ENCODE results near the gene UBE2D4.
"Not testable (repeated sequence)": the region's sequence is repeated elsewhere in the genome, so short reads cannot be mapped to it uniquely, and the experiment has no call there.

The UBE2D4 gene

DNA sequence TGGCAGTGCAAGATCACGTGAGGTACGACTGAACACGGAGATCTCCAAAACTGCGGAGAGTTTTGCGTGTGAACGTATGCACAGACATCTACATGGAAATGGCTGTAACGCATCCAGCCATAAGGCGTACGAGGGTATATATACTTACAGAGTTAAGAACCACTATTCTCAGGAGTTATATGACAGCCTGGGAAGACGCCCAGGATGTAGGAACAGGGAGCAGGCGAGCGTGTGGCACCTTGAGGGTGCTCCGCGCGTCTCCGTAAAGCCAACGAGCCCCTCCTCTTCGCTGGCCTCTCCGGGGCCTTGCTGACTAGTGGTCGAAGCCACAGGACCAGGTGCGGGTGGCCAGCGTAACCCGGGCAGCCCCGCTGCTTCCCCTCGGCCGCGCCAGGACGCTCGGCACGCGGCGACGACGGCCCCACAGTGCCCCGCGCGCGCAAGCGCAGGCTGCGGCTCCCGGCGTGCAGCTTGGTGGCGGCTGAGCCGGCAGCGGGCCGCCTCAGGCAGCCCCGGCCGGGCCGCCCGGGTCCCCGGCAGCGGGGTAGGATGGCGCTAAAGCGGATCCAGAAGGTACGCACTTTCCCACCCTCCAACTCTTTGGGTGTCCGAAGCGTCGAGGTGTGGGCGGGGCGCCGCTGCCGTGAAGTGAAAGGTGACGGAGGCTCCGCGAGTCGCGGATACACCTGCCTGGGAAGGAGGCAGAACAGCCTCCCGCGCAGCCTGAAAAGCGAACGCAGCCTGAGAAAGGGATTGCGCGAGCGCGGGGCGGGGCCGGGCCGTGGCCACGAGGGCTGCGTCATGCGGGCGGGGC, at the start of gene UBE2D4:
Gene UBE2D4, plus strand, starts transcription at position 453 of the 814 bp plus-strand sequence. Its CDS starts 97 bp downstream, at position 550.
- peak; percentile 83 for DNase-seq (ENCODE audit: low read depth)

DNA sequence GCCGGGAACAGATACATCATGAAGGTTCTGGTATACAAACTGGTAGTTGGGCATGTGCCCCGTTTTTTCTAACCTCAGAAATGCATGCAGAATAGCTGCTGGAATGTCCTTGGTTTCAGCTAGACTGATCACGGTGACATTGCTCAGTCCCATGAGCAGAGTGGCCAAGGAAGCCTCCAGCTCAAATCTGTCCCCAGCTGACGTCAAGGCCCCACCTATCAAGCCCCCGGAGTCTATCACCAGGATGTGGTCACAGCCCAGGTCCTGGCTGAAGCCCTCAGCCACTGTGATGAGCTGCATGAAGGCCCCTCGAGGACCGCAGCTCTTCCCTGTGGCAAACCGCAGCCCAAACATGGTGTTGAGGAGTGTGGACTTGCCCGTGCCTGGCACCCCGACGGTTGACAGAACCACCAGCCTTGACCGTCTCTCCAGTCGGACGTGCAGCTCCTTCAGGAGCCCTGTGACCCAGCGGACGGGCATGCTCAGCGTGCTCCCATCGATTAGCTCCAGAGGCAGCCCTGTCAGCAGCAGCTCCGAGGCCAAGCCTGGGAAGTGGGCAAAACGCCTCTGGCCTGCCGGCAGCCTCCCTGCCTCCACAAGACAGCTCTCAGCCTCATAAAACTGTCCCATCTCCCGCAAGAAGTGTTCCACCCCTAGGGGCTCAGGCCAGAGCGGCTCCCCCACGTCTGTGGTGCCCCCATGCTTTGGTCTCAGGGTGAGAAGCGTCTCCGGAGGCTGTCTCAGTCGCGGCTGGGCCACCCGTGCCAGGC, 49.1 kb upstream of the UBE2D4 start:
- DNase-seq (ENCODE audit: low read depth): no peak

DNA sequence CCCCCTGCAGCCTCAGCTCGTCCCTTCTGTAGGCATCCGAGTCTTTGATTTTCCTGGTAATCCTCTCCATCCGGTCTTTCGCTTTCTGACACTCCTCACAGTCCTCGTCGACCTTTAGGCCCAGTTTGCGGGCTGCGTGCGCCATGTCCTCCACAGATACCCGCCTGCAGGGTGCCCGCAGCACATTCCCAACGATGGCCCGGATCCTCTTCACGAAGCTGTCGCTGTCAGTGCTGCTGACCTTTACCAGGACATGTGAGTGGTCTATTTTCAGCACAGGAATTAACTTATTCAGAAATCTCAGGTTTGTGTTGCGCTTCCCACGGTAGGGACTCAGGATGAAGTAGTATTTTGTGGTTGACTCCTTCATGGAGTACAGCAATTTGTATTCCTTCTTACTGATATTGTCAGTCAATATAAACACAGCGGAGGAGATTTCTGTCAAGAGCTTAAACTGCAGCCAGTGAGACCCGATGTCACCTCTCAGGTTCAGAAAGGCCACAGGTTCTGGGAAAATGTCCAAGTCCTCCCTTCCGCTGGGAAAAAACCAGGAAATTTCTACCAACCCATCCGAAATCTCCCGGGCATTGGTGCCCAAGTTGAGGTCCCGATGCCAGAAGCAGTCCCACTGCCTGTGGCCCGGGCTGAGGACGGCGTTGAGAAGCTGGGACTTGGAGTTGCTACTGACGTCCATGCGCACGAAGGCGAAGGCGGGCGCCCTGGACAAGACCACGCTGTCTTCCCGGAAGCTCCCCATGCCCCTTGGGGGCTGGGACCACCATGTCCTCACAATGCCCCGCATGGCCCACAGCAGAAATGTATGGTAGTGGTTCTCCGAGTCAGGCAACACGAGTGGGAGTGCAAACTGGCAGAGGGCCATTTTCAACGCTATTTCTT, 48.0 kb upstream of the UBE2D4 start:
- DNase-seq (ENCODE audit: low read depth): no peak

DNA sequence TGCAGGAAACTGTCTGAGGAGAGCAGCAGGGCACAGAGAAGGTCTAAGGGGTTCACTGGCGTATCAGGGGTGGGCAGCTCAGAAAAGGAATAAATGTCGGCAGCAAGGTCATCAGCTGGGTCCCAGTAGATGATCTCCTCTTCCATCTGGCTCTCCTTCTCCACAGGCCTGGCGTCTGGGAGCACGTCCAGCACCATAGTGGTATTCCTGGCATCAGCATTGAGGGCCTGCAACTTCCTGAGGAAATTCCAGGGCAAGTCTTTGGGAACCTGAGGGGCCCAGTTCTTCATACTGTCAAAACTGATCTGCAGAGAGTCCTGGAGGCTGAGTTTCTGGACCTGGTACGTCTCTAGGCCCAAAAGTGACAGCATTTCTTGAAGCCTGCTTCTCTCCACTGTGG, 47.4 kb upstream of the UBE2D4 start:
- no peak for DNase-seq (ENCODE audit: low read depth)

DNA sequence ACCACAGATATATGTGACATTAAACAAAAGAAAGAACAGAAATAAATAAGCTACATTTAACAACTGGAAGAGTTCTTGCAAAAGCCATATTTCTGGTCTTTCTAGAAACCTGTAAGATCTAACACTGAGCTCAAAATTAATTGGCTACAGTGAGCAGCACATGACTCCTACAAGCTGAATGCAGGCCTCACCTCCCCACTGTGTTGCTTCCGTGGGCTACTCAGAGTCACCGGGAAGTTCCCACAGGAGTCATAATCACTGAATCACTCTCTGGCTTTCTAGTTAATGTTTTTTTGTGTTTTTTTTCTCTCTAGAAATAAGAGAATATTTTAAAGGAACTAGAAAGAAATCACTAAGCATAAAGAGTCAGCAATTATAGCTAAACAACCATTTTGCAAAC, 46.8 kb upstream of the UBE2D4 start:
- DNase-seq (ENCODE audit: low read depth): no peak

DNA sequence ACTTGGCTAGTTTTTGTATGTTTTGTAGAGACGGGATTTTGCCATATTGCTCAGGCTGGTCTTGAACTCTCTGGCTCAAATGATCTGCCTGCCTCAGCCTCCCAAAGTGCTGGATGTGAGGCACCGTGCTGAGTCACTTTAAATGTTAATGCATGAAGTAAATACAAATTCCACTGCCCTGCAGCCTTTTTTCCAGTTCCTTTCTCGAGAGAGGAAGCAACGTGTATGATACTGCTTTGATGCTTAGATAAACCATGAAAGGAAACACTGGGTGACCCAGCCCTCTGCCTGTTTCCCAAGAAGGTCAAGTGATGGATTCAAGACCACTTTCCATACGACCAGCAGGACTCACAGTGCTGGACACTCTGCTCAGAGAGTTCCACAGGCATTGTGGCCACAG, 45.6 kb upstream of the UBE2D4 start:
- no peak for DNase-seq (ENCODE audit: low read depth)

DNA sequence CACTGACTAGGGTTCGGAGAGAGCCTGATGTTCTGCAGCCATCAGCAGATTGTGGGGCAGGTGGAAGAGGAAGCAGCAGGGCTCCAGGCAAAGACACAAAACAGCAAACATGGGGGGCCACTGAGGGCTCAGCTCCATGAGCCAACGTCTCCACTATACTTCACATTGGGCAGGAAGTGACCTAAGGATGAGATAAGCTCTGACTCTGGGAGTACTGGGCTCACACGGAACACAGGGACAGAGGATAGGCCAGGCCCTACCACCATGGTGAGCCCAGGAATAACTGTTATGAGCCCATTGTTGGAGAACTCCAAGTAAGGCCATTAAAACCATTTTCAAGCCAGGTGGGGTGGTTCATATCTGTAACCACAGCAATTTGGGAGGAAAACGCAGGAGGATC, 42.0 kb upstream of the UBE2D4 start:
- no peak for DNase-seq (ENCODE audit: low read depth)

DNA sequence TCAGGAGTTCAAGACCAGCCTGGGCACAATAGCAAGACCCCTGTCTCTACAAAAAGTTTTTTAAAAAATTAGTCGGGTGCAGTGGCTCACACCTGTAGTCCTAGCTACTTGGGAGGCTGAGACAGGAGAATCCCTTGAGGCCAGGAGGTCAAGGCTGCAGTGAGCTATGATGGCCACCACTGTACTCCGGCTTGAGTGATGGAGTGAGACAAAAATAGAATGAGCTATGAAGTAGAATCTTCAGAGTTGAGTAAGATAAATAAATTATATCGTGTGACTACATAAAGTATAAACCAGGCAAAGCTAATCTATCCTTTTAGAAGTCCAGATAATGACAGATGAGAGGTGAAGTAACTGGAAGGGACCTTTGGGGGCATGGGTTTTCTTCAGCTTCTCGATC, 41.6 kb upstream of the UBE2D4 start:
- no peak for DNase-seq (ENCODE audit: low read depth)

DNA sequence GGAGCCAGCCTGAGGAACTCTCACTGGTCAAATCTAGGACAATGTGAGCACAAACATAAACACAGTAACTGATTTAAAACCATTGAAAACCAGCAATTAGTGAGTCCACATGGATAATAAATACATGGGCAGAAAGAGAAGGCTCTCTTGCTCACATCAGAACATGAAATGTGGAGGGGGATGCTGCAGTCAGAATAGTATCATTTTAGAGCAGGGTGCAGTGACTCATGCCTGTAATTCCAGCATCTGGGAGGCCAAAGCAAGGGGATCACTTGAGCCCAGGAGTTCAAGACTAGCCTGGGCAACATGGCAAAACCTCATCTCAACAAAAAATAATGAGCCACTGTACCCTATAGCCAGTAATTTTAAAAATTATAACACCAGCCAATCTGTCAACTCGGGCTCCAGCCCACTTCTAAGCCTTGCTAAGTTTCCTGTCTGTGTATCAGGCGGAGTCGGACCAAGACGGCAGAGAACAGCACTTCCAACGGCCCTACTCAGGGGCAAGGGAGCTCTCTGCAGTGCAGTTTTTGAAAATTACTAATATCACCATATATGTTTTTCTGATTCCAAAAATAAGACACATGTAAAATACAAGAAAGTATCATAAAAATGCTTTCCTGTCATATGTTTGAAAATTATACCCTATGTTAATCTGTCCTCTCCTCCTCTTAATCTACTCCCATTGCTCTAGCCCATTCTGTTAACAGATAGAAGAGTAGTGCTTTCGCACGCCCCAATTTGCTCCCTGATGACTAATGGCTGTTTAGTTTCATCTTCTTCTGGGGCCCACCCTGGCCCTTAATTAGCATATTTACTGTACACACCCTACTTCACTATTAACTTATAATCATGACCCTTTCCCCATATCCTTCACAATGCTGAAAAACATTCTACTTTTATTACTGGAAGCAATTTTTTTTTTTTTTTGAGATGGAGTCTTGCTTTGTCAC, 37.0 kb upstream of the UBE2D4 start:
- no peak for DNase-seq (ENCODE audit: low read depth)

DNA sequence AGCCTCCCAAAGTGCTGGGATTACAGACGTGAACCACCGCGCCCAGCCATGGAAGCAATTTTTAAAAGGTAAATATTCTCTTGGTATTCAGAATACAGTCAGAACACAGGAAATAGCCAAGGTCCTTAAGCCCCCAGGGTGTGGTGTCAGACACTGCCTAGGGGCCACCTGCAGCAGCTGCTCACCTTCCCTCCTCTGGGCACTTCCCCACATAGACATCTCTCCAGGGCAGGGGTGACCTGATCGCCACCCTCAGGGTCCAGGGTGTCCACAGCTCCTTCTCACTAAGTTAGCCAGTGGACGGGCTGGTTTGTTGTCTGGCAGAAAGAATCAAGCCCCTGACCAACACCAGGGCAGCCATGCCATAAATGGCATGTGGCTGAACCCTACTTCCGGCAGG, 35.8 kb upstream of the UBE2D4 start:
- no peak for DNase-seq (ENCODE audit: low read depth)

DNA sequence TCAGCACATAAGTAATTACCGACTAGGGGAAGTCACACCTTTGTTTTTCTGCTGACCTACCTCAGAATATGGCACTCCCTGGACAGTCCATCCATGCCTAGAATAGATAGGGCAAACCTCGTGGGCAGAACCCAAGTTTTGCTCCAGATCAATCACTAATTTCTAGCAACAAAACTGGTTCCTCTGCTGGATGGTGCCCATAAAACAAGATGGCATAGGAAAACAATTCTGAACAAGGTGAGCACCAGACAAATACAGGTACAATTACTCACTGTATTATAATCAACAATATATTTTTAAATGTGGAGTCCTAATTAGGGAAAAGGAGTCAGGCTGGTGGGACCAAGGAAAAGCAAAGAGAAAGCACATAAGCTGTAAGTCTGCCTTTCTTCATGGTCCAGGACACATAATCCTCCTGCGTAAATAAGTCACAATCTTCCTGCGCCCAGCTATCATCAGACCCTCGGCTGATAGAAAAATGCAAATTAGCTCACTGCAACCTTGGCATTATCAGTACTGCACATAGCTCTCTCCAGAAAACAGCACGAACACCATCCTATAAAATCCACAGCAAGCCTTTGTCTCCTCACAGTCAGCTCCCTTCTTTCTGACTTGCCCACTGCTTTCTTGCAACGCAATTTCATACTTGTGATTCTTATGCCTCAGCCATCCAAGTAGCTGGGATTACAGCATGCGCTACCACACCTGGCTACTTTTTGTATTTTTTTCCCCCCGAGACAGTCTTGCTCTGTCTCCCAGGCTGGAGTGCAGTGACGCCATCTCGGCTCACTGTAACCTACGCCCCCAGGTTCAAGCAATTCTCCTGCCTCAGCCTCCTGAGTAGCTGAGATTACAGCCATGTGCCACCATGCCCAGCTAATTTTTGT, 34.9 kb upstream of the UBE2D4 start:
- no peak for DNase-seq (ENCODE audit: low read depth)

DNA sequence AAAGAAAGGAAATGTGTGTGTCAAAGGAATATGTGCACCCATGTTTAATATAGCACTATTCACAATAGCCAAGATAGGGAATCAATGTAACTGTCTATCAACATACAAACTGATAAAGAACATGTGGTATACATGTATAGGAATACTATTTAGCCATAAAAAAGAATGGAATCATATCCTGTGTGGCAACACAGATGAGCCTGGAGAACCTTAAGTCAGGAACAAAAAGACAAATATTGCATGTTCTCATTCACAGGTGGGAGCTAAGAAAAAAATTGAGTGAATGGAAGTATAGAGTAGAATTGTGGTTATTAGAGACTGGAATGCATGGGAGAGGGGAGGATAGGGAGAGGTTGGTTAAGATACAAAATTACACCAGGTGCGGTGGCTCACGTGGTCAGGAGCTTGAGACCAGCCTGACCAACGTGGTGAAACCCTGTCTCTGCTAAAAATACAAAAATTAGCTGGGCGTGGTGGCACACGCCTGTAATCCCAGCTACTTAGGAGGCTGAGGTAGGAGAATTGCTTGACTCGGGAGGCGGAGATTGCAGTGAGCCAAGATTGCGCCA, 30.3 kb upstream of the UBE2D4 start:
- DNase-seq (ENCODE audit: low read depth): no peak

DNA sequence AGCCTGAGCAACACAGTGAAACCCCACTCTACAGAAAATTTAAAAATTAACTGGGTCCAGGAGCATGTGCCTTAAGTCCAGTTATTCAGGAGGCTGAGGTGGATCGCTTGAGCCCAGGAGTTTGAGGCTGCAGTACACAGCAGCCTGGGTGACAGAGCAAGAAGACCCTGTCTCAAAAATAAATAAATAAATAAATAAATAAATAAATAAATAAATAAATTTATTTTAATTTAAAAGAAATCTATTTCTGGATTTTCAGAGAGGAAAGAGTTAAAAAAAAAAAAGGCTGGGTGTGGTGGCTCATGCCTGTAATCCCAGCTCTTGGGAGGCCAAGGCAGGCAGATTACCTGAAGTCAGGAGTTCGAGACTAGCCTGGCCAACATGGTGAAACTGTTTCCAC, 27.7 kb upstream of the UBE2D4 start:
- not testable (repeated sequence) for DNase-seq (ENCODE audit: low read depth)

DNA sequence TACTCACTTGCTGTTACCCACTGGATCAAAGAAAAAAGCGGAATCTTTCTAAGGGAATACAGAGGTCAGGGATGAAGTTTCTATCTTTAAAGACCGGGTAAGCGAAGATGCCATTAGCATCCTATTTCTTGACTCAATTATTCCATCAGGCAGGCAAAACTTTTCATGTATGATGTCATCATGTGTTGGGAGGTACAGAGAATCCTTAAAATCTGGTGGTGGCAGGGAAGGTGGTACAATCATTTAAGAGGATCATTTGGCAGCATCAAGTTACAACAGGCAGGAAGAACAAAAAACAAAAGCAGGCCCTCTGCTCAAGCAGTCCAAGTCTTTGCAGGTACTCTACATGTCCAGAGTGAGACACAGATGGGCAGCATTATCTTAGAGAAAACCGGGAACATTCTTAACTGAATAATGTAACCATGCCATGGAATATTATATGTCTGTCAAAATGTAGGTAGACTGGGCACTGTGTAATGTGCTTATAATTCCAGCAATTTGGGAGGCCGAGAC, 23.6 kb upstream of the UBE2D4 start:
- no peak for DNase-seq (ENCODE audit: low read depth)

DNA sequence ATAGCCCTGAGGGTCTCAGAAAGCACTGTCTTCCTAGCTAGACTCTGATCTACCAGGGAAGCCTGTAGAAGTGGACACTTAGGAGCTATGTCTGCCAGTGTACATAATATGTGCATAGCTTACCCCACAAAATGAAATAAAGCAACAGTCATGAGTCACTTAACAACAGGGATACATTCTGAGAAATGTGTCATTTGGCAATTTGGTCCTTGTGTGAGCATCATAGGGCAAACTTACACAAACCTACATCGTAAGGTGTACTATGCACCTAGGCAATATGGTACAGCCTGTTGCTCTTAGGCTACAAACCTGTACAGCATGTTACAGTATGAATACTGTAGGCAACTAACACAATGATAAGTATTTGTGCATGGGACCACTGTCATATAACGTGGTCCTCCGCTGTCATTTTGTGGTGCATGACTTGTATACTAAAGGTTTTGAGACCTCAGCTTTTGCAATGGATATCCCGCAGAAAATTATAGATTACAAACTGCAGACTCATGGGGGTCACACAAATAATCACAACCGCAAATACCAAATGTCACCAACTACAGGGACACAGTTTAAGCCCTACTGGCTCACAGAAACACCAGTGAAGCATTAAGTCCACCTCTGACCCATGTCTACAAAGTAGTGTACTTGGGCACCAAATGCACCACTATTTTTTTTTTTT, 21.6 kb upstream of the UBE2D4 start:
- no peak for DNase-seq (ENCODE audit: low read depth)

DNA sequence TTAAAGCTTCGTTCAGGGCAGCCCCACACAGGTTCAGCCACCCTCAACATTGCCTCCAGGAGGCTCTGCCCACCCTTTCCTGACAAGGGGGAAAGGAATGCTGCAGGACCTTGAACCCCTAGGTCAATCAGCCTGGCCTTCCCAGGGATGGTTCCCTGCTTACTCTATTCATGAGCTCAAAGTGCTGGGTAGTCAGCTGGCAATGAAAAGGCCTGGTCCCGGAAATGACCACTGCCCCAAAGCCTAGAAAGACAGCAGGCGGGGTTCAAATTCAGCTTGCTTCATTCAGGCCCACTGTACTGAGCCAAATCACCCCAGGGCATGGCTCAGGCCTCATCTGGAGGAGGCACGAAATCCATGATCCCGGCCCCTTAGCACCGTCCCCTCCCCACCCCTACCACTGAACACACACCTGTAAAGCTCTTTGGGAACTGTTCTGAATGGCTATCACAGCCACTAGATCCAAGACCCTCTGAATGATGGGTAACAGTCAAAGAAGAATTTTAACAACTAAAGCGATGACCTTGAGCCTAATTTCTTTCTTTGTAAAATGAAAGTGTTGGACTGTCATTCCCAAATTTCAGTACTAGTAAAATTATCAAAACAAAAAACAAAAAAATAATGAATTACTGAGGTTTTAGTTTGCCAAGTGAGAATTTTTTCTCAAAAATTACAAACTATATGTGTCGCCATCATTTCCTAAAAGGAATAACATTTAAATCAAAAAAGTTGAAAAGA, 20.9 kb upstream of the UBE2D4 start:
- DNase-seq (ENCODE audit: low read depth): no peak

DNA sequence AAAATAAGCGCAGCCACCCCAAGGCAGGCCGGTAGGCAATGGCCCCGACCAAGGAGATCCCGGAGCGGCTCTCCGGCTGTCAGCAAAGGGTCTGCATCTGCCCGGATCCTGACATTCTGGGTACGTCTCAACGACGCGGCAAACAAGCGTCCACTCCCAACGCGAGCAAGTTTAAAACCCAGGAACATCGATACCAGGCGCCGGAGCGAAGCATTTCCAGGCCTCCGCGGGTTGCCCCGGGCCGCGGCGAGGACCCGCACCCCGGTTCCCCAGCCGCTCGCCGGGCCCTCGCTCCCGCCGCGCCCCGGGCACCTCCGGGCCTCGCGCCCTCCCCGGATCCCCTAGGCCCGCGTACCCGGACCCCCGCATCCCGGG, 20.3 kb upstream of the UBE2D4 start:
- no peak for DNase-seq (ENCODE audit: low read depth)

DNA sequence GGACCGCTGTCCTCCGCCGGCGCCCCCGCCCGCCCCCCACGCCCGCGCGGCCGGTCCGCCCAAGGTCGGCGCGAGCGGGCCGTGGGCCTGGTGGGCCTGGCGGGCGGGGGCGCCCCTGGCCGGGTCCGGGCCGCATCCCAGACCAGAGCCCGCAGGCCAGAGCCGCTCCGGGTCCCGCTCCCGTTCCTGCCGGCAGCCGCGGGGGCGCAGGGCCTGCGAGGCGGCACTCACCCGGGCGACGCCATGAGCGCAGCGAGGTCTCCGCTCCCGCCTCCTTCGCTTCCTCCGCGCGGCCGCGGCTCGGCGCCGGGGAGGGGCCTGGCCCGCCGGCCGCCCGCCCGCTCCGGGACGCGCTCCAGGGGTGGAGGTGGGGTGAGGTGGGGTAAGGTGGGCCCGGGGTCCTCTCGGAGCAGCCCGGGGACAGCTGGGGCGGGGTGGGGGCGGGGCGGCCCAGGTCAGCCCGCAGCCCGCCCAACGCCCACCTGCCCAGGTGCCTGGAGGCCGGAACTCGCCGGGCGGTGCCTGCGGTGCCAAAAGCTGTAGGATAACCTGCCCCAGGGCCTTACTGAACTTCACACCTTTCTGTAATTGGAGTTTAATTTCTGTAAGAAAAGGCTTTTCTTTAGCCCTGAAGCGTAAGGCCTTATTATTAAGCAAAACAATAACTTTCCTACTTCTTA, 19.8 kb upstream of the UBE2D4 start, which contains the start of gene URGCP:
Gene URGCP, minus strand, starts transcription at position 266 of the 680 bp plus-strand sequence. Its CDS starts 21 bp downstream, at position 245.
- peak; percentile 34 for DNase-seq (ENCODE audit: low read depth)

All from activated gamma-delta T cell treated with anti-CD3 and anti-CD28 coated beads, Interleukin-2, amount 50 U/mL, for 16 hours (primary cell).